ENCODE measurements around the gene CARD18. TPM values are rescaled to one million over a fixed set of nuclear protein-coding genes. Genes with fewer than 3 reads are reported as not detected.

CARD18 gene
- total and polyA plus RNA-seq, 2 donors (not counting 1 experiment from before 2014, with no cell fraction given) = not detected

GRCh38 chr11:105155679-105156078, 16.1 kb upstream of the CARD18 start:
- DNase-seq (no peak), ATAC-seq (ENCODE audit: low read depth) (no peak)
- H3K4me2 ChIP-seq (replicated peaks; ENCODE audit: low read depth, low read length, poor library complexity, severe bottlenecking) = no peak overlapping the region
- no peaks in the 10 kb centered on the region for H3K36me3 ChIP-seq (replicated peaks in 1 of 2; ENCODE audit: control extremely low read depth in 1 of 2, control insufficient read depth in 1 of 2, extremely low read depth in 1 of 2, insufficient read depth in 2 of 2, low read length in 1 of 2)
- H3K4me1 ChIP-seq (ENCODE audit: control insufficient read depth in 2 of 2, insufficient read depth in 2 of 2, low read length in 2 of 2) = no peaks in the 10 kb centered on the region
- H3K79me2 ChIP-seq (ENCODE audit: control insufficient read depth, insufficient read depth, low read length) = no peaks in the 10 kb centered on the region
- H3K27ac ChIP-seq (ENCODE audit: low read length in 2 of 2) = no peak overlapping the region
- no peaks in the 10 kb centered on the region for H3K4me1 Mint-ChIP-seq
- WGBS (ENCODE audit: insufficient coverage) = 100% methylated on average over 2 of the region's 6 CpGs
- no peak overlapping the region for H2AFZ ChIP-seq (ENCODE audit: insufficient read depth, low read depth, low read length, poor library complexity, severe bottlenecking)
- H3K9ac ChIP-seq (ENCODE audit: low read length) = no peak overlapping the region
- peaks cover 7% of the 10 kb centered on the region for H3K27me3 Mint-ChIP-seq
- no peaks in the 10 kb centered on the region for H3K27me3 ChIP-seq (replicated peaks in 1 of 4; ENCODE audit: control extremely low read depth in 1 of 4, control insufficient read depth in 3 of 4, insufficient read depth in 4 of 4, low read length in 3 of 4)
- intact Hi-C loops (cut with micrococcal nuclease) = no loop called here
- CTCF ChIA-PET = no interaction called here
- no peaks in the 10 kb centered on the region for H3K9me3 ChIP-seq (ENCODE audit: control extremely low read depth in 1 of 3, control insufficient read depth in 2 of 3, insufficient read depth in 1 of 3, low read length in 2 of 3)
- H3K27ac Mint-ChIP-seq = no peak overlapping the region
- H3K4me3 Mint-ChIP-seq = no peak overlapping the region
- no peaks in the 10 kb centered on the region for H3K9me3 Mint-ChIP-seq (ENCODE audit: insufficient read depth)
- no peak overlapping the region for H3K4me3 ChIP-seq (ENCODE audit: control extremely low read depth in 1 of 5, extremely low read depth in 1 of 5, insufficient read depth in 1 of 5, low read depth in 2 of 5, low read length in 4 of 5)
- POLR2A ChIA-PET = no interaction called here
- no peak for TF ChIP-seq CTCF (IDR thresholded peaks at IDR 0.05)
- no peak for TF ChIP-seq EZH2 (IDR thresholded peaks at IDR 0.05; ENCODE audit: borderline replicate concordance, insufficient read depth, low read depth, low read length, poor library complexity, severe bottlenecking)
- H4K20me1 ChIP-seq (ENCODE audit: control insufficient read depth, insufficient read depth, low read length, poor library complexity, severe bottlenecking) = no peaks in the 10 kb centered on the region

- TF ChIP-seq EZH2 (IDR thresholded peaks at IDR 0.05; ENCODE audit: borderline replicate concordance, insufficient read depth, low read depth, low read length, poor library complexity, severe bottlenecking) (no peak), CTCF (IDR thresholded peaks at IDR 0.05) (no peak)
- Mint-ChIP-seq H3K27ac (no peak overlapping the region), H3K4me3 (no peak overlapping the region), H3K9me3 (ENCODE audit: insufficient read depth) (no peaks in the 10 kb centered on the region), H3K27me3 (peaks cover 7% of the 10 kb centered on the region), H3K4me1 (no peaks in the 10 kb centered on the region)
- Histone ChIP-seq H3K4me1 (ENCODE audit: control insufficient read depth in 2 of 2, insufficient read depth in 2 of 2, low read length in 2 of 2) (no peaks in the 10 kb centered on the region), H3K27me3 (replicated peaks in 1 of 4; ENCODE audit: control extremely low read depth in 1 of 4, control insufficient read depth in 3 of 4, insufficient read depth in 4 of 4, low read length in 3 of 4) (no peaks in the 10 kb centered on the region), H4K20me1 (ENCODE audit: control insufficient read depth, insufficient read depth, low read length, poor library complexity, severe bottlenecking) (no peaks in the 10 kb centered on the region), H3K9ac (ENCODE audit: low read length) (no peak overlapping the region), H3K4me3 (ENCODE audit: control extremely low read depth in 1 of 5, extremely low read depth in 1 of 5, insufficient read depth in 1 of 5, low read depth in 2 of 5, low read length in 4 of 5) (no peak overlapping the region), H3K9me3 (ENCODE audit: control extremely low read depth in 1 of 3, control insufficient read depth in 2 of 3, insufficient read depth in 1 of 3, low read length in 2 of 3) (no peaks in the 10 kb centered on the region), H3K27ac (ENCODE audit: low read length in 2 of 2) (no peak overlapping the region), H3K79me2 (ENCODE audit: control insufficient read depth, insufficient read depth, low read length) (no peaks in the 10 kb centered on the region), H2AFZ (ENCODE audit: insufficient read depth, low read depth, low read length, poor library complexity, severe bottlenecking) (no peak overlapping the region), H3K36me3 (replicated peaks in 1 of 2; ENCODE audit: control extremely low read depth in 1 of 2, control insufficient read depth in 1 of 2, extremely low read depth in 1 of 2, insufficient read depth in 2 of 2, low read length in 1 of 2) (no peaks in the 10 kb centered on the region), H3K4me2 (replicated peaks; ENCODE audit: low read depth, low read length, poor library complexity, severe bottlenecking) (no peak overlapping the region)
- DNase-seq (no peak), ATAC-seq (ENCODE audit: low read depth) (no peak)
- POLR2A ChIA-PET = no interaction called here
- 98% methylated on average over 8 of the region's 11 CpGs for WGBS (ENCODE audit: insufficient coverage)
- intact Hi-C loops (cut with micrococcal nuclease) = no loop called here
- CTCF ChIA-PET = no interaction called here
These were observed 13.8 kb upstream of the CARD18 start for GRCh38 chr11:105153392-105153791.
